GM18502 (cell line): ENCODE results near the gene SELP.

Experiments
- ATAC-seq: cut with Tn5 transposase; IDR thresholded peaks from one replicate; pipeline ENCODE4 v1.9.1; 2021; ENCODE audit warnings: mild to moderate bottlenecking; ENCODE audit not compliant: unreplicated experiment, poor library complexity

The SELP gene

DNA sequence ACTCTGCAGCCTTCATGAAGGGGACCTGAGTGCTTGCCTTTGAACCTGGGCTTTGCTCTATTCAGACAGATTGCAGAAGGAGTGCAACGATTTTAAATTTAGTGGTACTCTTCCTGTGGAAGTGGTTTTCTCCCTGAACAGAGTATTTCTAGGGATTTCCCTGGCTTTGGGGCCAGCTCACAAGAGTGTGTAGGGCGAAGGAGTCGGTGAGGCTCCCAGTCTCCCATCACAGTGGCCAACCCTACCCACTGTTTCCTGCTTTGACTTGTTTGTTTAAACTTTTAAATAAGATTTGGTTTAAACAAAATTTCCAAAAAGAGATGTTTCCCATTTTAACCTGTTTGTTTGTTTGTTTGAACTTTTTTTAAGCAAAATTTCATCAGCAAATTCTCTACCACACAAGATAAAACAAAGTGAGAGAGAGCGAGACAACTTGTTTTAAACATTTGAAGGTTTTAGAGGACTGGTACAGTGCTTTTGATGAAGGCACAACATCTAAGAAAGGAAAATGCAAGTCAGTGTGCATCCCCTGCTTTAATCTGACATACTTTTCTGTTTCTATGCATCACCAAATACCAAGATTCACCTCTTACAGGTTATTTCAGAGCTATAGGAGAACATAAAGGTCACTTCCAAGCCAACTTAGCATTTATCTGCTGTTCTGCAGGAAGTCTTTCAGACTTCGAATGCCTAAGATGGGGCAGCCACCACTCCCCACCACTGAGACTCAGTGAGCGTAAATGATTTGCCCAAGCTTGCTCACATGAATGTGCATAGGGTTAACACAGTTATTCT, 6.6 kb downstream of the SELP start:
- ATAC-seq: no peak

DNA sequence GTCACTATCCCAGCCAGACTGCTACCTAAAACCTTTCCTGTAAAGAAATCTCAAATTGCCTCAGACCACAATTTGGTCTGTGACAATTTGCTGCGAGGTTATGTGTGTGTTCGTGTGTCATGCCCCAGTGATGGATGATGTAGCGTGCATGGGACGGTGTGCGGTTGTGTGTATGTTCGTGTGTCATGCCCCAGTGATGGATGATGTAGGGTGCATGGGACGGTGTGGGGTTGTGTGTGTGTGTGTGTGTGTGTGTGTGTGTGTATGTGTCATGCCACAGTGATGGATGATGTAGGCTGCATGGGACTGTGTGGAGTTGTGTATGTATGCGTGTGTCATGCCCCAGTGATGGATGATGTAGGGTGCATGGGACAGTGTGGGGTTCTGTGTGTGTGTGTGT, 9.4 kb downstream of the SELP start:
- ATAC-seq: no peak

DNA sequence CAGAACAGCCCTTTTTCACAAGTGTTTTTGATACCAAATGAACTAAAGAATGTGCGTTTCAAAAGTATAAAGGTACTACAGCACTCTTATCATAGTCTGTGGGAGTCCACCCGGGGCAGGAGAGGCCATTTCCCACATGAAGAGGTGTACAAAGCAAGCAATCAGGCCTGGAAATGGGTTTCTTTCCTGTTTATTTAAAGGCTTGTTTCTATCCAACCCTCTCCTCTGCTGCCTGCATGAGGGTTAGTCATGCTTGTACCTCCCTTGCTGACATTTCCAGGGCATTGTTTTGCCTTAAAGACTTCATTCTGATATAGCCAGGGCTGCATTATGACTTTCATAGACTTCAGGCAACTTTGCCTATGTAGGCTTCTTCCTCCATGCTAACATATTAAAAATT, 11.6 kb downstream of the SELP start:
- no peak for ATAC-seq

- ATAC-seq: no peak
Measured at GRCh38 chr1:169615803-169616202, 14.1 kb downstream of the SELP start.

DNA sequence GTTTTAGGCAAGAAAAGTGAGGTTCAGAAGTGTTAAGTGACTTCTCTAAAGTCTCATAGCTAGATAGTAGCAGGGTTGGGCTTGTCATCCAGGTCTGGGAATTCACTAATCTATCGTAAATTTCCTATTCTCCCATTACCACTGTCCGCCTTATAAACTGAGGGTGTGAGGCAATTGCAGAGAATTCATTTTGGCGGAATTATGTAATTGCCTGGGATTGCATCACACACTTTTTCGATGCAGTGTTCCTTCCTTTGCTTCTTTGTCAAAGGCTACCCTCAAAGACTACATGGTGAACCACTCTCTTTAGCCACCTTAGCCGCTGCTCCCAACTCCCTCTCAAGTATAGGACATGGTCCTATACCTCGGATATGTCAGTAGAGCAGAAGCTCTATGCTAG, 19.1 kb downstream of the SELP start:
- ATAC-seq: no peak

DNA sequence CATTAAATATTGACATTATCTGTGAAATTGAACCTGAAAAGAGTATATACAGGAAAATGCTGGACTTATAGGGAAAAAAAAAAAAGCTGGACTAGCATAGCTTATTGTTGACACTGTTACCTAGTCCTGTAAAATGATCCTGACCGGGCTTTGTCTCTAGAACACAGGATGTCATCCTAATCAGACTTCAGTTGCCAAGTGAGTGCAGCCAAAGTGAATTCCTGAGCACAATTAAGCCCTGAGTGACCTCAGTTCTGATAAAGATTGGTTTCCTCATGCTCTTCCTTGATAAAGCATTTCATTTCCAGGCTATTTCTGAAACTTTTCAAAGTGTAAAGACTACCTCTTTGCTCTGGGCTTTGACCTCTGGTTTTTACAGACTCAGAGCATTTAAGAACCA, 19.8 kb downstream of the SELP start:
- no peak for ATAC-seq

GRCh38 chr1:169608226-169608625, 21.7 kb downstream of the SELP start:
- no peak for ATAC-seq

- ATAC-seq: peak; percentile 92
Measured at GRCh38 chr1:169604781-169605560, 25.0 kb downstream of the SELP start.

- no peak for ATAC-seq
Measured at GRCh38 chr1:169601096-169601881, 28.6 kb downstream of the SELP start.

GRCh38 chr1:169595764-169596711, 33.9 kb downstream of the SELP start:
- ATAC-seq: peak; percentile 47

DNA sequence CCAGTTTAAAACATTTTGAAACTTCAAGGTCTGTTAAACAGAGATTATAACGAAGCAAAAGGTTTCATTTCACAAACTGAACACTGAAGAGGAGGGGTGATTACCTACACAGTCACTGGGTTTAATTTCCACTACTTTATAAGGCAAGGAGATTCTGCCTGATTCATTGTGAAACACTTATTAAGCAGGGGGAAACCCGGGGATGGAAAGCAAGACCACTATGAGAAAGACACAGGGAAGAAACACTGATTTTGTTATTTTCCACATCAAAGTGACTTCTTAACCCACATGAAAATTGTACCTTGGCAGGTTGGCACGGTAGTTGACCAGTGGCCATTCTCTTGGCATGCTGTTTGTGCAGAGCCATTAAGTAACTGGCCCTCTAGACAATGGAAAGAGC, 35.5 kb downstream of the SELP start:
- ATAC-seq: peak; percentile 72

GRCh38 chr1:169590932-169591331, 39.0 kb downstream of the SELP start:
- no peak for ATAC-seq

- no peak for ATAC-seq
Measured at GRCh38 chr1:169588785-169589485, 41.0 kb downstream of the SELP start.

DNA sequence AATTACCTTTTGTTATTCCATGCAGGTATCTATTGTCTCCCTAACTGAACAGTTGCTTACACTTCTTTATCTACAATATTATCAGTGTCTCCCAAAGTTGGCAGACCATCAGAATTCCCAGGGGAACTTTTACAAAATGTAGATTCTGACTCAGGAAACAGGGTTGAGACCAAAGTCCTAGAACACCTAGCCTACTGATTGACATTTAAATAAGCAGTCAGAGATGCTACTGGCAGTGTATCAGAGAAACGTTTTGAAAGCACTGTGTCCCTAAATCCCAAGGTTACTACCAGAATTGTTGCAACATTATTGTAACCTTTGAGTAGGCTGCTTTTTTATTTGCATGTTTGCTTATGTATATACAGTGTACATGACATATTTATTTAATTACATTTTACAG, 41.8 kb downstream of the SELP start:
- ATAC-seq: no peak

GRCh38 chr1:169586395-169587255, 43.3 kb downstream of the SELP start, which contains the start of gene F5:
Gene F5, minus strand, starts transcription at chr1:169586481. Its CDS starts 95 bp downstream, at chr1:169586386.
- peak; percentile 99 for ATAC-seq

GRCh38 chr1:169586067-169586394, 43.9 kb downstream of the SELP start:
- peak; percentile 25 for ATAC-seq

- ATAC-seq: no peak
Measured at GRCh38 chr1:169585181-169585580, 44.7 kb downstream of the SELP start.

GRCh38 chr1:169584483-169585144, 45.3 kb downstream of the SELP start:
- no peak for ATAC-seq
